Fibroblast of upper back skin (primary cell): ENCODE measurements around the gene EPC1.

ENCODE experiments used
- DNase-seq: peaks from one replicate; pipeline ENCODE4 v3.0.0-alpha.2; 2013

The EPC1 gene

DNA sequence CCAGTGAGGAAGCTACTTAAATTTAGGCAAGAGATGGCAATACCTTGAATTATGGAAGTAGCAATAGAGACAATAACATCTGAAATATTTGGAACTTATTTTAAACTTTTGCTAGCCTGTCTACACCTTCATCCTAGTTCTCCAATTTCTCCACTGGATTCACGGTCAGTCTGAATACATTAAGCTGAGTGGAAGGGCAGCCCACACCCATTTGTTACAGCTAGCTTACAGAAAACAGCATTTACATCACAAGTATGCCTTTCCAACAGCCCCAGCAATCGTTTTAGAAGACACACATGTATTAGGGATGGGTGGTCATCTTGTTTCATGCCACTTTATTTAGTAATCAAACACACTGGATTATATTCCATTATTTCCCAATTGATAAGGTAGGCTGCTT, 16.7 kb downstream of the EPC1 start:
- no peak for DNase-seq

DNA sequence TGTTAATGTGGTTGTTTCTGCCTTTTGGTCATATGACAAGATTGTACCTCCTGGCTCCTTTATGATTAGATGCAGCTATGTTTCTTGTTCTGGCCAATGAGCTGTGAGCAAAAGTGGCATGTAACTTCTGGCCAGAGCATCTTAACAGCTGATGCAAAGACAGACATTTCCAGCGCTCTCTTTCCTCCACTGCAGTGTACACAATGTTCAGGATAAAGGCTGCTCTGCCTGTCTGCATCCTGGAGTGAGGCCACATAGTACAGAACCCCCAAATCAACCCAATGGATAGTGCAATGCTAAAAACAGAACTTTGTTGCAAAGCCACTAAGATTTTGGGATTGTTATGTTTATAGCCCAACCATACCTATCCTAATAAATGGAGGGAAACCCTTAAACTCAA, 17.9 kb downstream of the EPC1 start:
- DNase-seq: no peak

DNA sequence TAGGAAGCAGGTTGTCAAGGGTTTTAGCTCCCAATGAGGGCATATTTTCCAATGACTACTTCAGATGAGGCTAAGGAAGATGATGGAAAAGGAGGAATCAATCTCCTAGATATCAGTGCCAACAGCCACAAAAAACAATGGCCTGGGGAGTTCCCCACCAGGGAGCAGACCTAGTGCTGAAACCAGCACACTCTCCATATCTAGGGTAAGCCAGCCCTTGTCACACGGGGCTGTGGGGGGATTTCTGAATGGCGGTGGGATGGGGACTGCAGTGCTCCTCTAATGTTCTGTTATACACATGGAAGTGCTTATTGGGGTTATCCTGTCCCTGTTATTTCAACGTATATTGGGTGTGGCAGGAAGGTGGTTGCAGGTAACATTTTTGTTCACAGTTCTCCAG, 18.5 kb downstream of the EPC1 start:
- no peak for DNase-seq

DNA sequence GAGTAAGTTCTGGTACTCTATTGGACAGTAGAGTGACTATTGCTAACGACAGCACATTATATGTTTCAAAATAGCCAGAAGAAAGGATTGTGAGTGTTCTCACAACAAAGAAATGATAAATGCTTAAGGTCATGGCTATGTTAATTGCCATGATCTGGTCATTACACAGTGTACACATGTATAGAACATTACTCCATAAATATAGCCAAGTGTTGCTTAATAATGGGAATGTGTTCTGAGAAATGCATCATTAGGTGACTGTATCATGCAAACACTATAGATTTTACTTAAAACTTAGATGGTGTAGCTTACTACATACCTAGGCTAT, 19.6 kb downstream of the EPC1 start:
- no peak for DNase-seq

DNA sequence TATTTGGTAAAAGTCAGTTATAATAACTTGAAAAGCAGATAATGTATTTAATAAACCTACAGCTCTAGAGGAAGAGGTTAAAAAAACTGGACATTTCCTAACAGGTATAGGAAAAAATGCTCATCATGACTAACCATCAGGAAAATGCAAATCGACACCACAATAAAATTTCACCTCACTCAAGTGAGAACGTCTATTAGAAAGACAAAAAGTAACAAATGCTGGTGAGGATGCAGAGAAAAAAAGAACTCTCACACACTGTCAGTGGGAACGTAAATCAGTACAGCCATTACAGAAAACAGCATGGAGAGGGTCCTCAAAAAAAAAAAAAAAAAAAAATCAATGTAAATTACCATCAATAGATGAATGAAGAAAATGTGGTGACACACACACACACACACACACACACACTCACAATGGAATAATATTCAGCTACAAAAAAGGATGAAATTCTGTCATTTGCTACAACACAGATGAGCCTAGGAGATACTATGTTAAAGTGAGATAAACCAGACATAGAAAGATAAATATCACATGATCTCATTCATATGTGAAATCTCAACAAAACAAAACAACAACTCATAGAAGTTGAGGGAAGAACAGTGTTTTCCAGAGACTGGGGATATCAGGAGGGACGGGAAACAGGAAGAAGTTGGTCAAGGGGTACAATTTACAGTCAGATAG, 20.1 kb downstream of the EPC1 start:
- no peak for DNase-seq

DNA sequence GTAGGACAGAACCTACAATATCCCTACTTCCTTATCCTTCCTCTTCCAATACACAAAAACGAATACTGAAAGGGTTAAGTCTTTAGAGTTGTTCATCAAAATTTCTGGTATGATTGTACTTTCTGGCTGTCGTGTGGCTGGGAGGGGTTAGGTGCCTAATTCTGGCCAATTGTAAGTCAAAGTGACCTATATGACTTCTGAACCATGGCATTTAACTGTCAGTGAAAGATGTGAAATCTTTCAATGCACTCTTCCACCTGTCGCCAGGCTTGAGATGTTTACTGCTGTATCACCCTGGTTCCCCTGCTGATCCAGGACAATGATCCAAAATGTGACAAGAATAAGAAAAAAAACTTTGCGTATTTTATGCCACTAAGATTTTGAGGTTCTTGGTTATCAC, 20.8 kb downstream of the EPC1 start:
- no peak for DNase-seq

DNA sequence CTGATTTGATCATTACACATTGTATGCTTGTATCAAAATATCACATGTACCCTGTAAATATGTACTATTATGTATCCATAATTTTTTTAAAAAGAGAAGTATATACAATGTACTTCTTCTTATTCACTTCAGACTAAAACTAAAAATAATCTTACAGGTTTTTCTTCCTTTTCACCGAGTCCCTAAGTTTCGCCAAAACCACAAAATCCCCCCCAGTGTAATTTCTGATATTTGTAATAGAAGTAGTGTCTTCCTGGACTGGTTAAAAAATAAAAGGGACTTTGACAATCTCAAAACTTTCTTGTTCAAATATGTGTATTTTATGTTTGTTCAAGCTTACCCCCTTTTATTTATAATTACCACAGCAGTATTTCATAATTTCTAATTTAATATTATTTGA, 23.9 kb downstream of the EPC1 start:
- no peak for DNase-seq

DNA sequence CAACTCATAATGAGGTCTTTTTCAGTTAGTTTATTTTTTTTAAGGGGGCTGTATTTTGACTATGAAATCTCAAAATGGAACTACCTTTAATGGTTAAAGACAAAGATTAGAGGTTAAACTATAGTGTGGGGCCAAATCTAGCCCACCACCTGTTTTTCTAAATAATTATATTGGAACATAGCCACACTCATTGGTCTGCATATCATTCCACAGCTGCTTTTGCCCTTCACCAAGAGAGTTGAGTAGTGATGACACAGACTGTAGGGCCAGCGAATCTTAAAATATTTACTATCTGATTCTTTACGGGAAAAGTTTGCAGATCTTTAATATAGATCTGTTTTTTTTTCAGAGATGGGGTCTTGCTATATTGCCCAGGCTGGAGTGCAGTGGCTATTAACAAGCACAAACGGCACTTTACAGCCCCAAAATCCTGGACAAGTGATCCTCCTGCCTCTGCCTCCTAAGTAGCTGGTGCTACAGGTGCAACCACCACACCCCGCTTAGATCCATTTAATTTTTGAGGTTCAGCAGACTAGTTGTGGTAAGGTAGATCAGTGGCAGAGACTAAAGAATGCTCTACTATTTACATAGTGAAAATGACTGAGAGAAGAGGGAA, 25.8 kb downstream of the EPC1 start:
- DNase-seq: no peak

DNA sequence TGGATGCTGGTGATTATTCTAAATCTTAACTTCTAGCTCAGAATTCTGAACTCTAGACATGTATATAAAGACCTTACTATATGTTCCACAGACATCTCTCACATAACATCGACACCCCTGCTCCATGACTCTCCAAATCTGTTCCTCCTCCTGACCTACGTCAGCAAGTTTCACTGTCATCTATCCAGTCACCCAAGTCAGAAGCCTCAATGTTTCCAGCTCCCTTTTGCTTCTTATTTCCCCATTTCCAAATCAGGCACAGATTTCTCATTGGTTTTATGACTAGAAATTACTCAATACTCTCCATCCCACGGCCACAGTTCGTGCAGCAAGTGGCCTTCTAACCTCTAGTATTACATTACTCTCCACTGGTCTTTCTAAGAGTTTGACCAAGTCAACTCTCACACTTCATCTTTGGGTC, 28.5 kb downstream of the EPC1 start:
- DNase-seq: no peak

DNA sequence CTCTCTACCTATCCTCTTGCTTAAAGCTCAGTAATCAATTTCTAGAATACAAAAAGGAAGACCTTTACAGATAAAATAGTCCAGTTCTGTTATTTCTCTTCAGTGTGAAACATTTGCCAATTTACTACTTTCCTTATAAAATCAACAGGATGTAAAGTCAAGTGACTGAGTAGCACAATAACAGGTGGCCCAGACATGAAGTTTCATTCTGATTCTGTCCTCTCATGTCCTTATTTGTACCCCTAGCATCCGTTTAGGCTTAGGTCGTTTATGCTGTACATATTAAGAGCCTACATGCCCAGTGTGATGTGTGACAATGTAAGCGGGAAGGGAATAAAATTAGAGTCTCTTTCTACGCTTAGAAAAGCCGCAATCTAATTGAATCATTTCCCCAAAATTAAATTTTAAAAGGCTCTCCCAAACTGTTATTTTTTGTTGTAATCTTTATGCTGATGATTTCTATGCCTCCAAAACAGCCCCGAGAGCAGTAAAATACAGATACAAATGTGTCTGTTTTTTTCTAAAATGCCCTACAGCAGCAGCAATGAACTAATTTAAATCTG, 29.1 kb downstream of the EPC1 start:
- DNase-seq: no peak

DNA sequence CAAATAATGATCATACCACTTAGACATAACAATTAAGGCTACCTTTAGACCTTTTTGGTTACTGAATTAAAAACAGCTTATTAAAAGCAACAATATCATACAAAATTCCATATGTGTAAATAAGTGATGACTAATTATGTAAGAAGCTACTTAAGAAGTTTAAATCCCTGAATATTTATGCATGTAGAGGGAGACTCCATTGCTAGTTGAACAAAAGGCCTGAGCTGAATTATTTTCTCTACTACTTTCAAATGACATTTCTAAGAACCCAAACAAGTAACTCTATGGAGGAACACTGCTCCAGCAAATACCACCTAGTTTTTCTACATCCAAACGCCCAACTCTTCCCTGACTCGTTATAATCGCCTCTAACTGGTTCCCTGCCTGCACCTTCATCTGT, 31.5 kb downstream of the EPC1 start:
- DNase-seq: no peak

DNA sequence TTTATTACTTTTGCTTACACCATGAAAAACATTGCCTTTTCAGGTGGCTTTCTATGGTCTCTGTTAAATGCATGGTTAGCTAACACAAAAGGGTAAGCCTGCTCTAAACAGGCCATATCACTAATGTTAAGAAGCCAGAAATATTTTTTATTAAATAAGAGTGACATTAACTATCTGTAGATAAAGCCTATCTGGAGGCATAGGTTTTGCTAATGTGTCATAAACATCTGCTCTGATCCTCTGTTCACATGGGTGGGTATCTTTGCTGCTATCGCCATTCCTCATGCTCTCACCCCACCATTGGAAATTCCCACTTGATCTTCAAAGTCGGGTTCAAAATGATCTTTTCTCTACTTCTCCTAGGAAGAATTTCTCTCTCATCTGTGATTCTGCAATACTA, 32.4 kb downstream of the EPC1 start:
- no peak for DNase-seq

DNA sequence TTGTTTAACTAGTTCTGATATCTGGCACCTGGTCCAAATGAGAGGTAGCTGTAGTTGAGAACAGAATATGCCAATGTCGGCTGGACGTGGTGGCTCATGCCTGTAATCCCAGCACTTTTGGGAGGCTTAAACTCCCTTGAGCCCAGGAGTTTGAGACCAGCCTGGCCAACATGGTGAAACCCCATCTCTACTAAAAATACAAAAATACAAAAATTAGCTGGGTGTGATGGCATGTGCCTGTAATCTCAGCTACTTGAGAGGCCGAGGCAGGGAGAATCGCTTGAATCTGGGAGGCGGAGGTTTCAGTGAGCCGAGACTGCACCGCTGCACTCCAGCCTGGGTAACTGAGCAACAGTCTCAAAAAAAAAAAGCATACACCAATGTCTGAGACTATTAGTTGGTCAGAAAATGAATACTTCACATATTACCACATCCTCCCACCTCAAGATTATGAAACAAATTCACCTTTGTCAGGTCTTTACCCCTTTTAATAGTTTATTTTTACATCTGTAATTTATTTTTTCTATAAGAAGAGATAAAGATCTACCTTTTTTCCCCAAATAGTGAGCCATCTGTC, 38.8 kb downstream of the EPC1 start:
- DNase-seq: no peak

DNA sequence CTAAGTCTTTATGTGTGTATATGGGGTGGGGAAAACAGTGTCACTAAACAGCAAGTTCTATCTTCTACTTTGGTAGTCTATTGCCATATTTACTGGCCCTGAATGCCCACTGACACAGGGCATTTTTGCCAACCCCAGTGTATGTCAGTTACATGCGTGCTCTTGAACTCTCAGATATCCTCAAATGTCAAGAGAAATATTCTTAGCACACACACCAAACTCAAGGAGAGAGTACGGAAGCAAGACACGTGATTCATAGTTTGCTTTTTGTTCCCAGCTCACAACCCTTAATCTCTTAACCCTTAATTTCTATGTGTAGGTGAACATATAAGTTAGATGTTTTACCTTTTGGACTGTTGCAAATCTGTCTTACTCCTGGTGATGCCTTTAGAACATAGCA, 39.3 kb downstream of the EPC1 start:
- no peak for DNase-seq

DNA sequence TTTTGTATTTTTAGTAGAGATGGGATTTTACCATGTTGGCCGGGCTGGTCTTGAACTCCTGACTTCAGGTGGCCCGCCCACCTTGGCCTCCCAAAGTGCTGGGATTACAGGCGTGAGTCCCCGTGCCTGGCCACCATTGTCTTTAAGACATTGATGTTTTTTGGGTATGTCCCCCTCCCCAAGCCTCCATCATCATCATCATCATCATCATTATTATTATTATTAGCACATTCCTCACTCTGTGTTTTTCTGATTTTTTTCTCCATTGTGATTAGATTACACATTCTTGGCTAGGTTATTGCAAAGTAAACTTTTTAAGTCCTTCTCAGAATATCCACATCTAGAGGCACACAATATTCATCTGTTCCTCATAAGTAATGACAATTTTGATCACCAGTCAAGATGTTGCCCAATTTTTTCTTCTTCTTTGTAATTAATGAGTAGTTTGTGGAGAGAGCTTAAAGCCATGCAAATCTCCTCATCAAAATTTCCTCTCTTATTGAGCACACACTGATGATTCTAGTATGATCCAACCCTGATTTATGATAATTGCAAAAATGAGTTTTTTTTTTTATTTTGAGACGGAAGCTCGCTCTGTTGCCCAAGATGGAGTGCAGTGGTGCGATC, 47.5 kb downstream of the EPC1 start:
- DNase-seq: no peak

DNA sequence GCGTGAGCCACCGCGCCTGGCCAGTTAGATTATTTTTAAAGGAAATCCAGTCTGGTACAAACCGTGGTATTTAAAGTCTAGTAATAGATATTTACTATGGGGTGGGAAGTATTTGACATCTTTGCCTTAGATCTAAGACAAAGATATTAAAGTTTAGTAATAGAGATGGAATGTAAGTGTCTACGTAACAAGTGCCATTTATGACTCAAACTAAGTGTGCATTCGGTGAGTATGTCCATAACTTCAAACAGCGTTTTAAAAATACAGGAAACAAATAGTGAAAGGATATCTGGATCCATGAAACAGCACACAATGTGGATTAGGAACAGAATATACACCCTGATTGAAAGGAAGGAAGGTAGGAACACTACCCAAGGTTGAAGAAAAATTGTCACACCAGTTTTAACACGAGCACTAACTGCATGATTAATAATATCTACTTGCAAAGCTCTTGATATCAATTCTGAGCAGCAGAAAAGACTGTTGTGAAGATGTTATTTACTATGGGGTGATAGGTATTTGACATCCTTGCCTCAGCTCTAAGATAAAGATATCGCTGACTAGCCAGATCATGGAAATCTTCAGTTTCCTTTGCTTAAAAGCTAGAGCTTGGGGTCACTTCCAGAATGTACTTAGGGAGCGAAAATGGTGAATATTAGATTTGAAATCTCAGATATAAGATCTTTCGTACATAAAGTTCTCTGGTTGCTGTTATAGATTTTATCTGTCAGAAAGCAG, 48.7 kb downstream of the EPC1 start:
- DNase-seq: peak; percentile 79

DNA sequence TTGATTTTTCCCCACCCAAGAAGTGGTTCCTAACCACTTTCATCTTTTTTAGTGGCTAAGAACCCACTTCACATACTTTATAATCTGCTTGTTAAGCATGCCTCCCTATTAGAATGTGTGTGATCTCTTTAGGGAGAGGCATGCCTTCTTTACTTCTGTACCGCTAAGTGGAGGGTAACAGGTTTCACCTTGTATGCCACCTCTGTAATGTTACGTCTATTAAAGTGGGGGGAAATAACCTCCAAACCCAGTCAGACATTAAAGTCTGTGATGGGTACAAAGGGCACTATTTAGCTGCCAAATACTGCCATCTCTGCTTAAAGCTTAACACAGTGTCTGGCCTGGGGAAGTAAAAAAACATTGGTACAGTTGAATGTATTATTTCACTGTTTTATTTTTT, 51.9 kb downstream of the EPC1 start:
- DNase-seq: no peak

DNA sequence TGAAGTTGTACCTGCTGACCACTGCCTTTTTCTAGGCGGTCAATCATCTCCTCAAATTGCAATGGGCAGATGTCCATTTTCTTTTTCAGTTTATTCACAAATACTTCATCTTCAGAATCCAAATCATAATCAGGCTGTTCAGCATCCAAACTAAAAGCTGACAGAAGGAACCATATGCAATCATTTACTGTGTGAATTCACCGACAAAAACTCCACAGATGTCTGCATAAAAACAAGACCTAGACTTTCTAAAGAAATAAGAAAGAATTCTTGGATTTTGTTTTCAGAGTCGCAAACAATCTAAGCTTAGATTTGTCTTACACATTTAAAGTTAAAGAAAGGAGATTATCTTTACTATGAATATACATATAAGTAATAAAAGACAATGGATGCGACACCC, 53.4 kb downstream of the EPC1 start:
- DNase-seq: no peak

DNA sequence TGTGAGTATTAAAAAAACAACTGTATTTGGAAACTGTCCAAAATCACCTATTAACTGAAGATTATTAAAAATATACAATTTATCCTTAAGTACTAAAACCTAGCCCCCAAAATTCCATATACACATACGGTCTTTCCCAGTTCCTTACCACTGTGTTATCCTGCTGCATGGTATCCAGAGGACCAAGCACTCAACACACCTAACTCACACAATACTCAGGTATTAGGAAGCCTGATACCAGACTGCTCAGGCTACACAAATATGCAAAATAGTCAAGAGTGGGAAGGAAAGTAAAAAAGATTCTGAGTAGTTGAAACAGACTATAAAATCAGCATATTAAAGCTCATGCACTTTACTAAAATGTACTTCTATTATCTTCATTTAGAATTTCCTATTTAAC, 67.2 kb downstream of the EPC1 start:
- no peak for DNase-seq

DNA sequence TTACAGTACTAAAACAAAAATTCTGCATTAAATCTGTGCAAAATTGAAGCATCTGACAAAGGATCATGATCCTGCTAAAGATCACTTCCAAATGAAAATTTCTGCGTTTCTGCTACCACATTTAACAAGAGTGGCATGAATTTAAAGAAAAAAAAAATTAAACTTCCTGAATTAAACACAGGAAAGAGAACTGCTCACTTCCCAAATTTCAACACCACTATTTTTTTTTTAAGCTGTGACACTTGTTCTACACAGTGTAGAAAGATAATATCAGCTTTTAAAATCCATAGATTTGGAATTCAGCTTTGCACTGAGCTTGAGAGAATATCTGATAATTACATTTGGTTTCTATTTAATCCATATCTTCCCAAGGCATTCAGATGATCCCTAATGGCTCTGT, 73.6 kb downstream of the EPC1 start:
- no peak for DNase-seq

DNA sequence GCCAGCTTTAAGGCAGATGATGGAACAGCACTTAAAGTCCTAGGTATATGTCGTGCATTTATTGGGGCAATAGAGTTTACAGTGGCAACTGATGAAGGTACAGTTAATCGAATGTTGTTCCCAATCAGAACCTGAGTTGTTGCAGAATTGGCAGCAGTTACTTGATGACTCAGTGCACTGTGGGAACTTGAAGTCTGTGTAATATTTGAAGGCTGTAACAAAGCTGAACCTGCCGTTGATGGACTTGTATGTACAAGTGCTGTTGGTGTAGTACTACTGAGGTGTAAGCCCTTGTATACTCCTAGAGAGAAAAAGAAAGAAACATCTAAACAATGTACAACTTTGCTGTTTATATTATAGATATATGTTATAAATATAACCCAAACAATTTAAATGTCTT, 75.3 kb downstream of the EPC1 start:
- no peak for DNase-seq

DNA sequence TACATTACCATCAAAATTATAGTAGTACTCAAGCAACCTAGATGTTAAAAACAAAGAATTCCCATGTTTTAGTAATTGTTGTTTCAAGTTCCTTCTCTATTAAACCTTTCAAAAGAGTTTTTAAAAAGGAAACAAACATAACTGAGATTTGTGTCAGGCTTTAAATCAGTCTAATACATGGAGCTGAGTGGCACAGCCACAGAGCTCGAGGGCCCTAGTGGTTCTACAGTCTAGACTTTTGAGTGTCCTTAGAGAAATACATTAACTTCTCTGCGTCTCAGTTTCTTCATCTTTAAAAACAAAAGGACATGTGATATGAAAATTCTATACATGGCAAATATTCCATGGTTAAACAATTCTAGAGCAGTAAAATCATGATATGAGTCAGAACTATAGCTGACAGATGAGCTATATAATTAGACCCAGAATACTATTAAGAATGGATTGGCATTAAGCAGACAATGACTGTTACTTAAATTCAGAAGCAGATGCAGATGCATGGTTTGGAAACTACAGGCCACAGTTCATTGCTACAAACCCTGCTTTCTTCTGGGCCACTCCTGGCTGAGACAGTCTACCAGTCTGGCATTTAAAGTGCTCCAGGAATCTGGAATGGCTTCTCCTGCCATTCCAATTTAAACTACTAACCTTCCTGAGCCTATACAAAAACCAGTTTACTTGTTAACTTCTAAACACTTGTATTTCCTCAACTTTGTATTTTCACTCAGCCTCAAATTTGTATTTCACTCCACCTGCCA, 77.4 kb downstream of the EPC1 start:
- peak; percentile 8 for DNase-seq

DNA sequence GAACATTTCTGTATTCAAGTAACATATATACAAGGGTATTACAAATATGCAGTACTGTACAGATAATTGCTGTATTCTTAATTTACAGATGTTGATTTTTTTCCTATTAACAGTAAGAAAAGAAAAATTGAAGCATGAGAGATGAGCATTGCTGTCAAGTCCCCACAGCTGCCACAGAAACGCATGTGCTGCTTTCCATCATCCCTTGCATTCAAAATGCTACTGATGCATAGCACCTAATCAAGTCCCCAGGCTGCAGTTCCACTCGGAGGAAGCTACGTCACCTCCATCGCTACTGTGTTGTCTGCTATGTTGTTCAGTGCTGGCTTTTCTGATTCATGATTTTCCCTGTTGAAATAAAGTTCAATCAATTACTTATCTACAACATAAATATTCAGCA, 78.2 kb downstream of the EPC1 start:
- DNase-seq: no peak
